ENCODE measurements around the gene SENP3.
A peak's percentile ranks its signal among the peaks of the same experiment; 100 is the strongest.

SENP3 gene

DNA sequence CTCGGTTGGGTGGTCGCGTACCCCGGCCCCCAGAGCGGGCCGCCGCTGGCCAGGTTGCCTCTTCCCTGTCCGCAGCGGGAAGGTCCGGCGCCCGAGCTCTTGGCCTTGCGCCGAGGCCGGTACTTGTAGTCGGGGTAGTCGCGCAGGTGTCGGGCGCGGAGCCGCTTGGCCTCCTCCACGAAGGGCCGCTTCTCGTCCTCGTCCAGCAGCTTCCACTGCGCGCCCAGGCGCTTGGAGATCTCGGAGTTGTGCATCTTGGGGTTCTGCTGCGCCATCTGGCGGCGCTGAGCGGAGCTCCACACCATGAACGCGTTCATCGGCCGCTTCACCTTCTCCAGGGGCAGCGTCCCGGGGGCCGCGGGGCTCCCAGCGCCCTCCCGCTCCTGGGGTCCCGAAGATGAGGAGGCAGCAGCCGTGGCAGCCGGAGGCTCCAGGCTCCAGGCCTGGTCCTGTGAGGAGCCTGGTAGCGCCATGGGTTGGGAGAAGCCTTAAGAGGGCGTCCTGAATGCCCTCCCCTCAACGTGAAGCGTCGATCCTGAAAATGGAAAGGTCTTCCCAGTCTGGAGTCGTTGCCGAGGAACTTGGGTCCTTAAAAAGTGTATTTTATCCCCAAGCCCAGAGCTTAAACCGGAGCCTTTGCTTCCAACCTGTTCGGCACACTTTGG lies 27.6 kb downstream of the SENP3 start:
- H2BK120ac ChIP-seq (ENCODE audit: low read depth, low read length) = peak overlapping the region; percentile 63
- H3K27me3 ChIP-seq (ENCODE audit: control insufficient read depth in 3 of 3, insufficient read depth in 3 of 3, low read depth in 1 of 3, low read length in 3 of 3) = no peaks in the 10 kb centered on the region
- H4K8ac ChIP-seq (ENCODE audit: low read depth, low read length) = no peak overlapping the region
- H2BK12ac ChIP-seq (ENCODE audit: low read length) = peak overlapping the region; percentile 24
- DNase-seq (ENCODE audit: low spot score) = peak; percentile 87
- peak overlapping the region in 1 of 2 donors; percentile 37 for H3K4me3 ChIP-seq (ENCODE audit: low read length in 2 of 2)
- peaks cover 49 to 87% of the 10 kb centered on the region in 2 donors for H3K36me3 ChIP-seq (replicated peaks in 1 of 2; ENCODE audit: control insufficient read depth in 2 of 2, insufficient read depth in 2 of 2, low read length in 2 of 2)
- H3K79me1 ChIP-seq (ENCODE audit: low read depth, low read length) = peaks cover 3% of the 10 kb centered on the region
- H3K4ac ChIP-seq (ENCODE audit: low read length) = peak overlapping the region; percentile 30
- peak overlapping the region; percentile 50 for H2BK5ac ChIP-seq (ENCODE audit: low read length)
- peak overlapping the region; percentile 73 for H4K91ac ChIP-seq (ENCODE audit: low read depth, low read length, poor library complexity)
- H3K23ac ChIP-seq (ENCODE audit: low read depth, low read length, poor library complexity) = peak overlapping the region; percentile 75
- peak overlapping the region; percentile 86 for H3K9ac ChIP-seq (ENCODE audit: low read depth, low read length, poor library complexity)
- H3K4me1 ChIP-seq (ENCODE audit: control insufficient read depth in 2 of 2, insufficient read depth in 1 of 2, low read depth in 1 of 2, low read length in 2 of 2) = peaks cover 13 to 37% of the 10 kb centered on the region in 2 donors
- peak overlapping the region; percentile 90 for H2BK15ac ChIP-seq (ENCODE audit: low read length)
- H3K4me2 ChIP-seq (ENCODE audit: insufficient read depth, low read length, poor library complexity, severe bottlenecking) = peak overlapping the region; percentile 59
- H2AK5ac ChIP-seq (ENCODE audit: low read depth, low read length) = peak overlapping the region; percentile 99
- no CpG with 5 or more reads among the region's 56 CpGs for WGBS, 2 donors (ENCODE audit: extremely low coverage in 2 of 2, insufficient read length in 2 of 2, insufficient replicate concordance in 1 of 2)
- no peak overlapping the region for H3K14ac ChIP-seq (ENCODE audit: low read length)
- H3K18ac ChIP-seq (ENCODE audit: low read length) = peak overlapping the region; percentile 94
- peak overlapping the region; percentile 95 for H3K27ac ChIP-seq (replicated peaks; ENCODE audit: low read length)
- no peaks in the 10 kb centered on the region for H3K9me3 ChIP-seq (replicated peaks in 1 of 2; ENCODE audit: control insufficient read depth in 2 of 2, insufficient read depth in 1 of 2, low read depth in 1 of 2, low read length in 2 of 2)
- H2AFZ ChIP-seq (ENCODE audit: low read length) = no peak overlapping the region

GRCh38 chr17:7589891-7590691 lies 28.4 kb downstream of the SENP3 start, which contains the start of gene SOX15:
SOX15 (minus strand) TSS chr17:7590094; CDS start chr17:7589676, 418 bp downstream.
- peak within 1 kb of the TSS; percentile 30 for H3K4ac ChIP-seq (ENCODE audit: low read length)
- H3K4me2 ChIP-seq (ENCODE audit: insufficient read depth, low read length, poor library complexity, severe bottlenecking) = peak within 1 kb of the TSS; percentile 59
- peak within 1 kb of the TSS; percentile 50 for H2BK5ac ChIP-seq (ENCODE audit: low read length)
- peaks cover 54 to 94% of the 10 kb centered on the region in 2 donors for H3K36me3 ChIP-seq (replicated peaks in 1 of 2; ENCODE audit: control insufficient read depth in 2 of 2, insufficient read depth in 2 of 2, low read length in 2 of 2)
- H3K79me1 ChIP-seq (ENCODE audit: low read depth, low read length) = peaks cover 3% of the 10 kb centered on the region
- H3K9me3 ChIP-seq (replicated peaks in 1 of 2; ENCODE audit: control insufficient read depth in 2 of 2, insufficient read depth in 1 of 2, low read depth in 1 of 2, low read length in 2 of 2) = no peaks in the 10 kb centered on the region
- peak within 1 kb of the TSS; percentile 86 for H3K9ac ChIP-seq (ENCODE audit: low read depth, low read length, poor library complexity)
- no peaks in the 10 kb centered on the region for H3K27me3 ChIP-seq (ENCODE audit: control insufficient read depth in 3 of 3, insufficient read depth in 3 of 3, low read depth in 1 of 3, low read length in 3 of 3)
- H2BK120ac ChIP-seq (ENCODE audit: low read depth, low read length) = peak within 1 kb of the TSS; percentile 63
- H3K14ac ChIP-seq (ENCODE audit: low read length) = no peak within 1 kb of the TSS
- H4K91ac ChIP-seq (ENCODE audit: low read depth, low read length, poor library complexity) = peak within 1 kb of the TSS; percentile 73
- H4K8ac ChIP-seq (ENCODE audit: low read depth, low read length) = no peak within 1 kb of the TSS
- H3K23ac ChIP-seq (ENCODE audit: low read depth, low read length, poor library complexity) = peak within 1 kb of the TSS; percentile 75
- peak within 1 kb of the TSS; percentile 94 for H3K18ac ChIP-seq (ENCODE audit: low read length)
- H3K27ac ChIP-seq (replicated peaks; ENCODE audit: low read length) = peak within 1 kb of the TSS; percentile 95
- peak within 1 kb of the TSS; percentile 90 for H2BK15ac ChIP-seq (ENCODE audit: low read length)
- DNase-seq (ENCODE audit: low spot score) = no peak
- H2AK5ac ChIP-seq (ENCODE audit: low read depth, low read length) = peak within 1 kb of the TSS; percentile 99
- WGBS, 2 donors (ENCODE audit: extremely low coverage in 2 of 2, insufficient read length in 2 of 2, insufficient replicate concordance in 1 of 2) = no CpG with 5 or more reads among the region's 24 CpGs
- H2AFZ ChIP-seq (ENCODE audit: low read length) = no peak within 1 kb of the TSS
- peak within 1 kb of the TSS in 1 of 2 donors; percentile 37 for H3K4me3 ChIP-seq (ENCODE audit: low read length in 2 of 2)
- H2BK12ac ChIP-seq (ENCODE audit: low read length) = peak within 1 kb of the TSS; percentile 24
- peaks cover 11 to 35% of the 10 kb centered on the region in 2 donors for H3K4me1 ChIP-seq (ENCODE audit: control insufficient read depth in 2 of 2, insufficient read depth in 1 of 2, low read depth in 1 of 2, low read length in 2 of 2)

GRCh38 chr17:7590743-7591142 lies 29.0 kb downstream of the SENP3 start:
- Histone ChIP-seq H3K27ac (replicated peaks; ENCODE audit: low read length) (peak overlapping the region; percentile 95), H3K23ac (ENCODE audit: low read depth, low read length, poor library complexity) (no peak overlapping the region), H3K4me1 (ENCODE audit: control insufficient read depth in 2 of 2, insufficient read depth in 1 of 2, low read depth in 1 of 2, low read length in 2 of 2) (peaks cover 11 to 35% of the 10 kb centered on the region in 2 donors), H3K4me3 (ENCODE audit: low read length in 2 of 2) (no peak overlapping the region), H2AK5ac (ENCODE audit: low read depth, low read length) (no peak overlapping the region), H3K18ac (ENCODE audit: low read length) (no peak overlapping the region), H3K9me3 (replicated peaks in 1 of 2; ENCODE audit: control insufficient read depth in 2 of 2, insufficient read depth in 1 of 2, low read depth in 1 of 2, low read length in 2 of 2) (no peaks in the 10 kb centered on the region), H3K9ac (ENCODE audit: low read depth, low read length, poor library complexity) (no peak overlapping the region), H3K4ac (ENCODE audit: low read length) (no peak overlapping the region), H3K36me3 (replicated peaks in 1 of 2; ENCODE audit: control insufficient read depth in 2 of 2, insufficient read depth in 2 of 2, low read length in 2 of 2) (peaks cover 59 to 97% of the 10 kb centered on the region in 2 donors), H2BK120ac (ENCODE audit: low read depth, low read length) (no peak overlapping the region), H4K8ac (ENCODE audit: low read depth, low read length) (no peak overlapping the region), H3K27me3 (ENCODE audit: control insufficient read depth in 3 of 3, insufficient read depth in 3 of 3, low read depth in 1 of 3, low read length in 3 of 3) (no peaks in the 10 kb centered on the region), H3K79me1 (ENCODE audit: low read depth, low read length) (peaks cover 3% of the 10 kb centered on the region), H3K4me2 (ENCODE audit: insufficient read depth, low read length, poor library complexity, severe bottlenecking) (peak overlapping the region; percentile 40), H3K14ac (ENCODE audit: low read length) (no peak overlapping the region), H4K91ac (ENCODE audit: low read depth, low read length, poor library complexity) (no peak overlapping the region), H2BK12ac (ENCODE audit: low read length) (no peak overlapping the region), H2AFZ (ENCODE audit: low read length) (no peak overlapping the region), H2BK5ac (ENCODE audit: low read length) (no peak overlapping the region), H2BK15ac (ENCODE audit: low read length) (no peak overlapping the region)
- no CpG with 5 or more reads among the region's 4 CpGs for WGBS, 2 donors (ENCODE audit: extremely low coverage in 2 of 2, insufficient read length in 2 of 2, insufficient replicate concordance in 1 of 2)
- DNase-seq (ENCODE audit: low spot score) = peak; percentile 74

GRCh38 chr17:7591596-7591995 lies 29.9 kb downstream of the SENP3 start:
- Histone ChIP-seq H3K14ac (ENCODE audit: low read length) (no peak overlapping the region), H4K91ac (ENCODE audit: low read depth, low read length, poor library complexity) (peak overlapping the region; percentile 61), H3K4me3 (ENCODE audit: low read length in 2 of 2) (no peak overlapping the region), H3K9ac (ENCODE audit: low read depth, low read length, poor library complexity) (no peak overlapping the region), H3K36me3 (replicated peaks in 1 of 2; ENCODE audit: control insufficient read depth in 2 of 2, insufficient read depth in 2 of 2, low read length in 2 of 2) (peaks cover 60 to 99% of the 10 kb centered on the region in 2 donors), H4K8ac (ENCODE audit: low read depth, low read length) (no peak overlapping the region), H3K27me3 (ENCODE audit: control insufficient read depth in 3 of 3, insufficient read depth in 3 of 3, low read depth in 1 of 3, low read length in 3 of 3) (no peaks in the 10 kb centered on the region), H2BK5ac (ENCODE audit: low read length) (peak overlapping the region; percentile 82), H3K4ac (ENCODE audit: low read length) (peak overlapping the region; percentile 56), H2BK12ac (ENCODE audit: low read length) (peak overlapping the region; percentile 33), H3K79me1 (ENCODE audit: low read depth, low read length) (peaks cover 2% of the 10 kb centered on the region), H3K18ac (ENCODE audit: low read length) (peak overlapping the region; percentile 94), H2BK15ac (ENCODE audit: low read length) (peak overlapping the region; percentile 10), H3K4me2 (ENCODE audit: insufficient read depth, low read length, poor library complexity, severe bottlenecking) (no peak overlapping the region), H3K9me3 (replicated peaks in 1 of 2; ENCODE audit: control insufficient read depth in 2 of 2, insufficient read depth in 1 of 2, low read depth in 1 of 2, low read length in 2 of 2) (no peaks in the 10 kb centered on the region), H3K23ac (ENCODE audit: low read depth, low read length, poor library complexity) (no peak overlapping the region), H3K4me1 (ENCODE audit: control insufficient read depth in 2 of 2, insufficient read depth in 1 of 2, low read depth in 1 of 2, low read length in 2 of 2) (peaks cover 11 to 35% of the 10 kb centered on the region in 2 donors), H2AFZ (ENCODE audit: low read length) (no peak overlapping the region), H2AK5ac (ENCODE audit: low read depth, low read length) (peak overlapping the region; percentile 33), H2BK120ac (ENCODE audit: low read depth, low read length) (peak overlapping the region; percentile 33), H3K27ac (replicated peaks; ENCODE audit: low read length) (peak overlapping the region; percentile 95)
- WGBS, 2 donors (ENCODE audit: extremely low coverage in 2 of 2, insufficient read length in 2 of 2, insufficient replicate concordance in 1 of 2) = no CpG with 5 or more reads among the region's 5 CpGs
- DNase-seq (ENCODE audit: low spot score) = no peak

All from neuronal stem cell (in vitro differentiated cells).